NCI-H2107 treated with DMSO at 0.1 percent for 48 hours (cell line): ENCODE data around the gene KLHL41.

Experiments
- DNase-seq: peaks from one replicate; lab custom pipeline; 2025; ENCODE audit not compliant: unreplicated experiment; lab: John Stamatoyannopoulos, UW

Gene KLHL41

GRCh38 chr2:169509298-169509885, at the start of gene KLHL41:
KLHL41 (plus strand) TSS chr2:169509702; CDS start chr2:169509779, 77 bp downstream.
- DNase-seq, result peak; percentile 44

- no peak for DNase-seq
Observed at GRCh38 chr2:169461143-169461542, 48.4 kb upstream of the KLHL41 start.

GRCh38 chr2:169462896-169463695, 46.4 kb upstream of the KLHL41 start:
- no peak for DNase-seq

- no peak for DNase-seq
Observed at GRCh38 chr2:169464466-169464865, 45.0 kb upstream of the KLHL41 start.

- DNase-seq, result no peak
Observed at GRCh38 chr2:169464882-169465281, 44.6 kb upstream of the KLHL41 start.

GRCh38 chr2:169468841-169469240, 40.7 kb upstream of the KLHL41 start:
- no peak for DNase-seq

GRCh38 chr2:169469952-169470572, 39.4 kb upstream of the KLHL41 start:
- no peak for DNase-seq

GRCh38 chr2:169472249-169472648, 37.3 kb upstream of the KLHL41 start:
- DNase-seq, result no peak

GRCh38 chr2:169476459-169476858, 33.0 kb upstream of the KLHL41 start:
- peak; percentile 81 for DNase-seq

GRCh38 chr2:169478339-169478738, 31.2 kb upstream of the KLHL41 start:
- DNase-seq, result no peak

- DNase-seq, result no peak
Observed at GRCh38 chr2:169478745-169479256, 30.7 kb upstream of the KLHL41 start.

GRCh38 chr2:169479257-169480078, 30.0 kb upstream of the KLHL41 start, which contains the start of gene BBS5:
BBS5 (plus strand) TSS chr2:169479494; CDS start chr2:169479554, 60 bp downstream.
- DNase-seq, result peak; percentile 39

- DNase-seq, result no peak
Observed at GRCh38 chr2:169480079-169480465, 29.4 kb upstream of the KLHL41 start.

- DNase-seq, result no peak
Observed at GRCh38 chr2:169485650-169486138, 23.8 kb upstream of the KLHL41 start.

GRCh38 chr2:169486487-169486886, 23.0 kb upstream of the KLHL41 start:
- DNase-seq, result no peak

- DNase-seq, result no peak
Observed at GRCh38 chr2:169490834-169491233, 18.7 kb upstream of the KLHL41 start.

- DNase-seq, result no peak
Observed at GRCh38 chr2:169491378-169491777, 18.1 kb upstream of the KLHL41 start.

GRCh38 chr2:169493360-169493759, 16.1 kb upstream of the KLHL41 start:
- DNase-seq, result no peak

GRCh38 chr2:169495310-169495928, 14.1 kb upstream of the KLHL41 start:
- peak; percentile 24 for DNase-seq

GRCh38 chr2:169504651-169505050, 4.9 kb upstream of the KLHL41 start:
- no peak for DNase-seq
